Umbilical cord (tissue), 2 donors: ENCODE measurements around the gene ALMS1. TPM values are rescaled to one million over a fixed set of nuclear protein-coding genes. Genes with fewer than 3 reads are reported as not detected.
"Not testable (repeated sequence)": the region's sequence is repeated elsewhere in the genome, so short reads cannot be mapped to it uniquely, and the experiment has no call there.

ENCODE experiments used
- DNase-seq: peaks from one replicate; pipeline ENCODE4 v3.0.0-alpha.2; 2015; ENCODE audit warnings: low spot score
- total RNA-seq: library from RNA; depleted of rRNA; stranded (reverse); fragments of >200 nt; gene quantifications from one replicate; pipeline ENCODE4 v1.2.3, GENCODE V29; 2014; ENCODE audit warnings: low replicate concordance; ENCODE audit not compliant: insufficient read depth

Gene ALMS1
- total RNA-seq, 1 donor from 2014 or later: 36.4 TPM

DNA sequence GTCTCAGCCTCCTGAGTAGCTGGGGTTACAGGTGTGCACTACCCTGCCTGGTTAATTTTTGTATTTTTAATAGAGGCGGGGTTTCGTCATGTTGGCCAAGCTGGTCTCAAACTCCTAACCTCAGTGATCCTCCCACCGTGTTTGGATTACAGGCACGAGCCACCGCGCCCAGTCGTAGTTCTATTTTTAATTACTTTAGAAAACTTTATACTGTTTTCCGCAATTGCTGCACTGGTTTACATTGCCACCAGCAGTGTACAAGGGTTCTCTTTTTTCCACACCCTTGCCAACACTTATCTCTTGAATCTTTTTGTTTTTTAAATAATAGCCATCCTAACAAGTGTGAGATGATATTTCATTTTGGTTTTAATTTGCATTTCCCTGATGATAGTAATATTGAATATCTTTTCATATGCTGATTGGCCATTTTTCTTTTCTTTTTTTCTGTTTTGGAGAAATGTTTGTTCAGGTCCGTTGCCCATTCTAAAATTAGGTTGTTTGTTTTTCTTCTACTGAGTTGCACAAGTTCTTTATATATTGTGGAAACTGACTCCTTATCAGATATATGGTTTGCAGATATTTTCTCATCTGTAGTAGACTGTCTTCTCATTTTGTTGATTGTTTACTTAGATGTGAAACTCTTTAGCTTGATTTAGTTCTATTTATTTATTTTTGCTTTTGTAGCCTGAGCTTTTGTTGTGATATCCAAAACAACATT lies 16.9 kb downstream of the ALMS1 start:
- DNase-seq: no peak

DNA sequence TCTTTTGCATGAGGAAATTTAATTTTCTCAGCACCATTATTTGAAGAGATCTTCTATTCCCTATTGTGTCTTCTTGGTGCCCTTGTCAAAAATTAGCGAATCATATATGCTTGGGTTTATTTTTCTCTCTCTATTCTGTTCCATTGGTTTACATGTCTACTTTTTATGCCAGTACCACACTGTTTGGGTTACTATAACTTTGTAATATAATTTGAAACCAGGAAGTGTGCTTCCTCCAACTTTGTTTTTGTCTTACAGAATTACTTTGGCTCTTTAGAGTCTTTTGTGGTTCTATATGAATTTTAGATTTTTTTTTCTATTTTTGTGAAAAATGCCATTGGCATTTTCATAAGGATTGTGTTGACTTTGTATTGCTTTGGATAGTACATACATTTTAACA lies 17.6 kb downstream of the ALMS1 start:
- DNase-seq: no peak

- no peak for DNase-seq
Observed at GRCh38 chr2:73404409-73404808, 18.8 kb downstream of the ALMS1 start.

- no peak for DNase-seq
Observed at GRCh38 chr2:73406996-73407395, 21.4 kb downstream of the ALMS1 start.

DNA sequence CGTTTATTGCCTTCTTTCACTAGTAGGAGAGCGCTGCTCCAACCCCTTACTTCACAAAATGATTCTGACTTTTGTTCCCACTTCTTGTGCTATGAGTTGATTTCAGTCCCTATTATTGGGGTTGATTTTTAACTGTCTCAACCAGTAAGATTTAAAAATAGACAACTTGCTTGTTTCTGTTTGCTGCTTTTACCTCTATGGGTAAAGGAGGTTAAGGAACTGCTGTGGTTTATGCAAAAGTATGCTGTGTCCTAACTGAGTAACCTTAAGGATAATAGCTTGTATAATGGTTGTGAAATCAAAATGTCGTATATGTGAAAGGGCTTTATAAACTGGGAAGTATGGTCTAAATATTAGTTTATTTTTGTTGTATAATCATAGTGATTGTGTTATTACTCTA lies 22.6 kb downstream of the ALMS1 start:
- no peak for DNase-seq

- DNase-seq: peak; percentile 26
Observed at GRCh38 chr2:73414696-73415095, 29.1 kb downstream of the ALMS1 start.

- no peak for DNase-seq
Observed at GRCh38 chr2:73415906-73416305, 30.3 kb downstream of the ALMS1 start.

DNA sequence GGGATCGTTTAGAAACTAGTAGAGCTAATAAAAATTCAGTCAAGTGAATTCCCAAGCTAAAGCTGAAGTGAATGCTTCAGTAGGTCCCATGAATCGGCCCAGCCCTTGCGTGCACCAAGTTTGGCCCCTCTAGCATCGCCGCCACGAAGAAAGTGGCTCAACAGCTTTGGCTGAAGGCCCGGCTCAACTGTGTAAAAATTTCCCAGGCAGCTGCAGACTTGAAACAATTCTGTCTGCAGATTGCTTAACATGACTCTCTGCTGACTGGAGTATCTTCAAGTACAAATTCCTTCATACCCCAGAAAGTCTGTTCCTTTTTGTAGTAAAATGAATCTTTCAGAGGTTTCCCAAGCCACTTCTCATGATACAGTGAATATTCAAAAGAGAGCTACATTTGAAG lies 32.7 kb downstream of the ALMS1 start:
- DNase-seq: peak; percentile 95

- no peak for DNase-seq
Observed at GRCh38 chr2:73423913-73424312, 38.3 kb downstream of the ALMS1 start.

DNA sequence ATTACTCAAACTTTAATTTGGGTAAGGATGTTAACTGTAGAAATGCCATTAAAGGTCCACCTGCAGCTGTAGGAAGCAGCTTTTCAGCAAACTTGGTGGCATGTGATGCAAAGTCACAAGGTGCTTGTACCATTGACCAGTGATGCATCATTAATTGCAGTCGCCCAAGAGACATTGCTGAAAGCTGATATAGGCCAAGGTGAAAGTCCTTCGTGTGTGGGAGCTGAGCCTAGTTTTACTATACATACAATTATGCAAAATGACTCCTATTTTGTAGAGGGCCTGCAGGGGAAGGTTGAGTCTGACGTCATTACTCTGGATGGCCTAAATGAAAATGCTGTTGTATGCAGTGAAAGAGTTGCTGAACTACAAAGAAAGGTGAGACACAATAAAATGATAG lies 40.5 kb downstream of the ALMS1 start:
- no peak for DNase-seq

- no peak for DNase-seq
Observed at GRCh38 chr2:73436019-73436418, 50.4 kb downstream of the ALMS1 start.

DNA sequence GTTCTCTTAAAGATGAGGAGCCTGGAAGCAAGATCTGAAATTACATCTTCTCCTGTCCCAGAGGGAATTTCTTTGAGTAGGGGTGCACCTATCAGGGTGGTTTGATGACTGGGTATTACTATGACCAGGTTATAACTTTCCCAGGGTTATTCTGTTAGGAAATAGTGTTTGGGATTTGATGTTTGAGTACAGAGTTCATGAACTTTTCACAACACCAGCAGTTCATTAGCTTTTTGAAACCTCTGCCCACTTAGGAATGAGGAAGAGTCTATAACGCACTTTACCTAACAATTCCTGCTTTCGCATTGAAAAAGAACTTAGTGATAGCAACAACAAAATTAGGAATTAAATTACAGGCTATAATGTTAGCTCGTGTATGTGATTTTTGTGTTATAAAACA lies 58.6 kb downstream of the ALMS1 start:
- DNase-seq: no peak

DNA sequence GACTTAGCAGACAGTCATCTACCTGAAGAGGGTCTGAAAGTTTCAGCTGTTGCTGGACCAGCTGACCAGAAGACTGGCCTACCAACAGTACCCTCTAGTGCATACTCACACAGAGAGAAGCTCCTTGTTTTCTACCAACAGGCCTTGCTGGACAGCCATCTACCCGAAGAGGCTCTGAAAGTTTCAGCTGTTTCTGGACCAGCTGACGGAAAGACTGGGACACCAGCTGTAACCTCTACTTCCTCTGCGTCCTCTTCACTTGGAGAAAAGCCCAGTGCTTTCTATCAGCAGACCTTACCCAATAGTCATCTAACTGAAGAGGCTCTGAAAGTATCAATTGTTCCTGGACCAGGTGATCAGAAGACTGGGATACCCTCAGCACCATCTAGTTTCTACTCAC lies 63.2 kb downstream of the ALMS1 start:
- no peak for DNase-seq

- DNase-seq: no peak
Observed at GRCh38 chr2:73449404-73449803, 63.8 kb downstream of the ALMS1 start.

DNA sequence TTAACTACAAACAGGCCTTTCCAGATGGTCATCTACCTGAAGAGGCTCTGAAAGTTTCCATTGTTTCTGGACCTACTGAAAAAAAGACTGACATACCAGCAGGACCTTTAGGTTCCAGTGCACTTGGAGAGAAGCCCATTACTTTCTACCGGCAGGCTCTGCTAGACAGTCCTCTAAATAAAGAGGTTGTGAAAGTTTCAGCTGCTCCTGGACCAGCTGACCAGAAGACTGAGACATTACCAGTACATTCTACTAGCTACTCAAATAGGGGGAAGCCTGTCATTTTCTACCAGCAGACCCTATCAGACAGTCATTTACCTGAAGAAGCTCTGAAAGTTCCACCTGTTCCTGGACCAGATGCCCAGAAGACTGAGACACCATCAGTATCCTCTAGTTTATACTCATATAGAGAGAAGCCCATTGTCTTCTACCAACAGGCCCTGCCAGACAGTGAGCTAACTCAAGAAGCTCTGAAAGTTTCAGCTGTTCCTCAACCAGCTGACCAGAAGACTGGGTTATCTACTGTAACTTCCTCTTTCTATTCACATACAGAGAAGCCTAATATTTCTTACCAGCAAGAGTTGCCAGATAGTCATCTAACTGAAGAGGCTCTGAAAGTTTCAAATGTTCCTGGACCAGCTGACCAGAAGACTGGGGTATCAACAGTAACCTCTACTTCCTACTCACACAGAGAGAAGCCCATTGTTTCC lies 65.8 kb downstream of the ALMS1 start:
- no peak for DNase-seq

GRCh38 chr2:73457982-73458381 lies 72.3 kb downstream of the ALMS1 start:
- no peak for DNase-seq

GRCh38 chr2:73462388-73462787 lies 76.8 kb downstream of the ALMS1 start:
- not testable (repeated sequence) for DNase-seq

DNA sequence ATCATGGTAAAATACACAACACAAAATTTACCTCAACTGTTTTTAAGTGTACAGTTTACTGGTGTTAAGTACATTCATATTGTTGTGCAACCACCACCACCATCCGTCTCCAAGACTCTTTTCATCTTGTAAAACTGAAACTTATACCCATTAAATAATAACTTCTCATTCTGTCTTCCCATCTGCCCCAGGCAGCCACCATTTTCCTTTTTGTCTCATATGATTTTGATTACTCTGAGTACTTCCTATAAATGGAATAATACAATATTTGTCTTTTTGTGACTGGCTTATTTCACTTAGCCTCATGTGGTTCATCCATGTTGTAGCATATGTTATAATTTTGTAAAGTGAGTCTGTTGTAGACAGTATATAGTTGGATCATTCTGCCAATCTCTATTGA lies 82.7 kb downstream of the ALMS1 start:
- no peak for DNase-seq

DNA sequence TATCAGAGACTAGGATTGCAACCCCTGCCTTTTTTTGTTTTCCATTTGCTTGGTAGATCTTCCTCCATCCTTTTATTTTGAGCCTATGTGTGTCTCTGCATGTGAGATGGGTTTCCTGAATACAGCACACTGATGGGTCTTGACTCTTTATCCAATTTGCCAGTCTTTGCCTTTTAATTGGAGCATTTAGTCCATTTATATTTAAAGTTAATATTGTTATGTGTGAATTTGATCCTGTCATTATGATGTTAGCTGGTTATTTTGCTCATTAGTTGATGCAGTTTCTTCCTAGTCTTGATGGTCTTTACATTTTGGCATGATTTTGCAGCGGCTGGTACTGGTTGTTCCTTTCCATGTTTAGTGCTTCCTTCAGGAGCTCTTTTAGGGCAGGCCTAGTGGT lies 98.2 kb downstream of the ALMS1 start:
- DNase-seq: not testable (repeated sequence)

- no peak for DNase-seq
Observed at GRCh38 chr2:73487112-73487657, 101.5 kb downstream of the ALMS1 start.

DNA sequence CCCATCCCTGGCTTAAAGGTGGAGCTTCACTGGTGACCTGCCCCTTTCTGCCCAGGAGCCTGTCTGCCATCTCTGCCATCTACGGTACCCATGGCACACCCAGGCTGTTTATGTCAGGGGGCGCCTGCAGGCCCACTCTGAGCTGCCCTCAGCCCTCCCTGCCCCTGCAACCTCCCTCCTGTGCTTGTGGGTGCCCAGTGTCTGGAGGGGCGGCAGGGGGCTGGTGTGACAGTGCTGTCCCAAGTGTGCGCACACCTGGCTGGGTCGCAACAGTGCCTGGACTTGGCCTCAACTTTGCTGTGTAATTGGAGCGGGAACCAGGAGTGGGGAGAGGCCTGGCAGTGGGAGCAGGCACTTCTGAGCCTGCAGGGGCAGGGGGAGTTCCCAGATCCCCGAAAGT lies 102.4 kb downstream of the ALMS1 start:
- DNase-seq: no peak

DNA sequence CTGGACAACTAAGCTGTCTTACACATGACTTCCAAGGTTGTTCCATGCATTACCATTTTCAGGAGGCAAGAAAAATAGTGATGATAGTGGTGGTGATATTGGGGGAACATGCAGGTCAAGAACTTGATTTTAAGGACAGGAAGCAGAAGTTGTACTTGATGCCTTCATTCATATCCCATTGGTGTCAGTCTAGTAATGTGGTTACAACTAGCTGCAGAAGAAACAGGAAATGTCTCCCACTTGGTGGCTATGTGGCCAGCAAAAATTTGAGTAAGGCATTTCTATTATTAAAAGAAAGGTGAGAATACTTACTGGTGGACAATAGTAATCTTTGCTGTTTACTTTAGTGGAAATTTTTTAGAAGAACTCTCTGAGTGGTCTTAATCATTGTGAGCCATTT lies 103.4 kb downstream of the ALMS1 start:
- DNase-seq: no peak

DNA sequence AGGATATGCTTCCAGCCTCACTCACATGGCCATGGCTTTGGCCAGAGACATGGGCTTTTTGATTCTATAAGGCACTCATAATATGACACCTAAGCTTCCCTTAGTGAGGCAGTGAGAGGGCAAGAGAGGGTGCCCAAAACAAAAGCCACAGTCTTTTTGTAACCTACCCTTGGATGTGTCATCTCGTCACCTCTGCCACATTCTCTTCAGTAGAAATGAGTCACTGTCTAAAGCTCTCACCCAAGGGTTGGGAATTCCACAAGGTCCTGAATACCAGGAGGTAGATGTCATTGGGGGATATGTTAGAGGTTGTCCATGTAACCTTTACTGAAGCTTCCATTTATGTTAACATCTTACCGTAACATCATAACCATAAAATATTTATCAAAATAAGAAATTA lies 108.4 kb downstream of the ALMS1 start:
- no peak for DNase-seq
